Thoracic aorta (tissue), 2 donors: ENCODE data around the gene ATP6V0D1. TPM values are rescaled to one million over a fixed set of nuclear protein-coding genes. Genes with fewer than 3 reads are reported as not detected.
A peak's percentile ranks its signal among the peaks of the same experiment; 100 is the strongest.

Source experiments
- ATAC-seq: fragments of 150-250 bp; one replicate; pipeline ENCODE4 v1.8.0; 2017; ENCODE audit warnings: low read depth; ENCODE audit not compliant: insufficient number of reproducible peaks, low FRiP score
- DNase-seq: peaks from one replicate; pipeline ENCODE4 v3.0.0-alpha.2; 2020; ENCODE audit warnings: low spot score
- H3K27ac ChIP-seq, 2 donors: fragments of 200-600 bp; sonication (generic); 1 replicate in 1 of 2; 2 replicates in 1 of 2; pipeline ENCODE4 v1.5.1; 2016; ENCODE audit warnings: mild to moderate bottlenecking in 2 of 2, moderate library complexity in 2 of 2
- H3K27me3 ChIP-seq: fragments of 200-600 bp; sonication (generic); replicated peaks from 2 replicates; pipeline ENCODE4 v1.6.0; 2016; ENCODE audit warnings: mild to moderate bottlenecking; ENCODE audit not compliant: insufficient read depth
- H3K36me3 ChIP-seq: fragments of 200-600 bp; sonication (generic); one replicate; pipeline ENCODE4 v1.5.1; 2016
- H3K4me1 ChIP-seq, 2 donors: fragments of 200-600 bp; sonication (generic); 1 replicate in 1 of 2; 2 replicates in 1 of 2; pipeline versions ENCODE4 v1.5.1 to v1.6.0; 2016; ENCODE audit warnings: low read depth in 2 of 2, mild to moderate bottlenecking in 1 of 2; ENCODE audit not compliant: control insufficient read depth in 1 of 2
- H3K4me3 ChIP-seq: fragments of 200-600 bp; sonication (generic); 2 replicates; pipeline ENCODE4 v1.5.1; 2016; ENCODE audit warnings: mild to moderate bottlenecking
- H3K9me3 ChIP-seq: fragments of 200-600 bp; sonication (generic); 2 replicates; pipeline ENCODE4 v1.5.1; 2016
- total RNA-seq, 2 donors: library from RNA; depleted of rRNA; stranded (reverse); fragments of >200 nt; gene quantifications; one replicate each; pipeline versions ENCODE4 v1.1.0 to v1.2.3, GENCODE V29; 2016
- TF ChIP-seq, protein P1 (sequence below): fragments of 200-600 bp; sonication (generic); IDR thresholded peaks from one replicate; pipeline ENCODE4 v1.5.1; 2019; ENCODE audit warnings: antibody characterized with exemption

Gene ATP6V0D1
- total RNA-seq, 2 donors from 2014 or later = 68.6 to 72.7 TPM

DNA sequence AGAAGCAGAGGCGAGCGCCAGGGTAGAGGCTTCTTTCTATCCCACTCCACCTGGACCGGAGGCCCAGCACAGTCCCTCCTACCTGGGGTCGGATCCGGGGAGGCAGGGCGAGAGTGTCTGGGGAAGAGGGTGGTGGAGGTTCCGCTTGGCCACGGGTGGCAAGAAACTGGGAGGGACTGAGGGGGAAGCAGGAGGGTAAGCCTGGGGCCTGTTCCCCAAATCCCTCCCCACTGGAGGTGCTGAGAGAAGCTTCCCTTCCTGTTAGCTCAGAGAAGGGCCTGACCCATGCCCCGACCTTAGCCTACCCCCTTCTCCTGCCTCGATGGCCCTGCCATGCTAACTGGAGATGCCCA is 85.9 kb downstream of the ATP6V0D1 start:
- Histone ChIP-seq H3K9me3 (no peaks in the 10 kb centered on the region), H3K4me1 (peaks cover 6 to 28% of the 10 kb centered on the region in 2 donors), H3K36me3 (no peaks in the 10 kb centered on the region), H3K27ac (no peak overlapping the region), H3K4me3 (peak overlapping the region; percentile 74), H3K27me3 (peaks cover 3% of the 10 kb centered on the region)
- DNase-seq = no peak
- no peak for ATAC-seq
- TF ChIP-seq, protein P1, sequence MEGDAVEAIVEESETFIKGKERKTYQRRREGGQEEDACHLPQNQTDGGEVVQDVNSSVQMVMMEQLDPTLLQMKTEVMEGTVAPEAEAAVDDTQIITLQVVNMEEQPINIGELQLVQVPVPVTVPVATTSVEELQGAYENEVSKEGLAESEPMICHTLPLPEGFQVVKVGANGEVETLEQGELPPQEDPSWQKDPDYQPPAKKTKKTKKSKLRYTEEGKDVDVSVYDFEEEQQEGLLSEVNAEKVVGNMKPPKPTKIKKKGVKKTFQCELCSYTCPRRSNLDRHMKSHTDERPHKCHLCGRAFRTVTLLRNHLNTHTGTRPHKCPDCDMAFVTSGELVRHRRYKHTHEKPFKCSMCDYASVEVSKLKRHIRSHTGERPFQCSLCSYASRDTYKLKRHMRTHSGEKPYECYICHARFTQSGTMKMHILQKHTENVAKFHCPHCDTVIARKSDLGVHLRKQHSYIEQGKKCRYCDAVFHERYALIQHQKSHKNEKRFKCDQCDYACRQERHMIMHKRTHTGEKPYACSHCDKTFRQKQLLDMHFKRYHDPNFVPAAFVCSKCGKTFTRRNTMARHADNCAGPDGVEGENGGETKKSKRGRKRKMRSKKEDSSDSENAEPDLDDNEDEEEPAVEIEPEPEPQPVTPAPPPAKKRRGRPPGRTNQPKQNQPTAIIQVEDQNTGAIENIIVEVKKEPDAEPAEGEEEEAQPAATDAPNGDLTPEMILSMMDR = no peak

- TF ChIP-seq, protein P1 = no peak
- DNase-seq (no peak), ATAC-seq (no peak)
- peak overlapping the region; percentile 74 for H3K4me3 ChIP-seq
- H3K4me1 ChIP-seq = peaks cover 6 to 28% of the 10 kb centered on the region in 2 donors
- peak overlapping the region in 1 of 2 donors; percentile 48 for H3K27ac ChIP-seq
- no peaks in the 10 kb centered on the region for H3K36me3 ChIP-seq
- H3K9me3 ChIP-seq = no peaks in the 10 kb centered on the region
- peaks cover 3% of the 10 kb centered on the region for H3K27me3 ChIP-seq
These were observed 86.5 kb downstream of the ATP6V0D1 start for GRCh38 chr16:67394155-67395104.

GRCh38 chr16:67393788-67394154 is 87.2 kb downstream of the ATP6V0D1 start:
- Histone ChIP-seq H3K27me3 (peaks cover 3% of the 10 kb centered on the region), H3K9me3 (no peaks in the 10 kb centered on the region), H3K27ac (peak overlapping the region in 1 of 2 donors; percentile 48), H3K4me3 (peak overlapping the region; percentile 74), H3K36me3 (no peaks in the 10 kb centered on the region), H3K4me1 (peaks cover 6 to 28% of the 10 kb centered on the region in 2 donors)
- TF ChIP-seq, protein P1 = no peak
- DNase-seq (no peak), ATAC-seq (no peak)

- ATAC-seq (peak; percentile 59), DNase-seq (peak; percentile 53)
- H3K4me1 ChIP-seq = peaks cover 6 to 28% of the 10 kb centered on the region in 2 donors
- TF ChIP-seq, protein P1 = peak; percentile 76
- H3K36me3 ChIP-seq = no peaks in the 10 kb centered on the region
- H3K27me3 ChIP-seq = peaks cover 3% of the 10 kb centered on the region
- no peaks in the 10 kb centered on the region for H3K9me3 ChIP-seq
- peak within 1 kb of the TSS in 1 of 2 donors; percentile 48 for H3K27ac ChIP-seq
- H3K4me3 ChIP-seq = peak within 1 kb of the TSS; percentile 74
These were observed 87.7 kb downstream of the ATP6V0D1 start, which contains the start of gene TPPP3 for GRCh38 chr16:67393111-67393787. TPPP3 (minus strand) TSS chr16:67393498; CDS start chr16:67391111, 2,387 bp downstream.
